ENCODE results near the gene MAP3K7CL.

DNA sequence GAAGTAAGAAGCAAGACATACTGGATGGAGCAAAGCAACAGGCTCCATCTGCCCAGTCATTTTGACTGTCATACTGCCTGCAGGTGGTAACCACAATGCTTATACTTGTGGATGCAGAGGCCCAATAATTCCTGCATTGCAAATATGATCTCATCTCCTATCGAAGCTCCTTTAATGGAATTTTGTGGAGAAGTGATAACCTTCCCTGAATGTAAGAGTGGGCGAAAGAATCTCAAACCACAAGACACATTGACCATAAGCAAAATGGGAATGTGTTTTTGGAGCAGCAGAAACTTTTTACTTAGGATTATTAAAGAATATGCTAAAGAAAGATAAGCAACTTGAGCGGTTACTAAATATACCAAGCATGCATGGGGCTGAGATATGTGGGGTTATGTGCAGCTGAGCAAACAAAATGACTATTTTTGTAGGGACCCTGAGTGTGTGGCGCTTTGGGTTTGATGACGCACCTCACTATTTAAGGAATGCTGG, 90.9 kb downstream of the MAP3K7CL start:
- TF ChIP-seq, protein P1, sequence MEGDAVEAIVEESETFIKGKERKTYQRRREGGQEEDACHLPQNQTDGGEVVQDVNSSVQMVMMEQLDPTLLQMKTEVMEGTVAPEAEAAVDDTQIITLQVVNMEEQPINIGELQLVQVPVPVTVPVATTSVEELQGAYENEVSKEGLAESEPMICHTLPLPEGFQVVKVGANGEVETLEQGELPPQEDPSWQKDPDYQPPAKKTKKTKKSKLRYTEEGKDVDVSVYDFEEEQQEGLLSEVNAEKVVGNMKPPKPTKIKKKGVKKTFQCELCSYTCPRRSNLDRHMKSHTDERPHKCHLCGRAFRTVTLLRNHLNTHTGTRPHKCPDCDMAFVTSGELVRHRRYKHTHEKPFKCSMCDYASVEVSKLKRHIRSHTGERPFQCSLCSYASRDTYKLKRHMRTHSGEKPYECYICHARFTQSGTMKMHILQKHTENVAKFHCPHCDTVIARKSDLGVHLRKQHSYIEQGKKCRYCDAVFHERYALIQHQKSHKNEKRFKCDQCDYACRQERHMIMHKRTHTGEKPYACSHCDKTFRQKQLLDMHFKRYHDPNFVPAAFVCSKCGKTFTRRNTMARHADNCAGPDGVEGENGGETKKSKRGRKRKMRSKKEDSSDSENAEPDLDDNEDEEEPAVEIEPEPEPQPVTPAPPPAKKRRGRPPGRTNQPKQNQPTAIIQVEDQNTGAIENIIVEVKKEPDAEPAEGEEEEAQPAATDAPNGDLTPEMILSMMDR (IDR thresholded peaks at IDR 0.05; ENCODE audit: insufficient read depth, low read depth, low read length), result no peak
- no peak for TF ChIP-seq EZH2 (IDR thresholded peaks at IDR 0.05; ENCODE audit: insufficient read depth, low read length)
